PC-3 (cell line): ENCODE data around the gene EPM2A. TPM values are rescaled to one million over a fixed set of nuclear protein-coding genes. Genes with fewer than 3 reads are reported as not detected.

Experiments
- ATAC-seq: fragments of 200-7000 bp; cut with Tn5 transposase; 2 replicates; pipeline ENCODE4 v1.9.1; 2020; ENCODE audit warnings: mild to moderate bottlenecking, moderate library complexity
- BruUV-seq: library from RNA; stranded (reverse); fragments of 400-500 nt; replicated peaks from 2 replicates; lab custom pipeline; 2021; lab: Mats Ljungman, UMichigan
- CTCF ChIA-PET: fragments of 300-600 bp; sonication (Branson Sonifier 250); formaldehyde crosslinking; loops from one replicate; lab custom pipeline; 2022; ENCODE audit warnings: antibody characterized with exemption; lab: Charles Lee
- POLR2A ChIA-PET: fragments of 300-600 bp; sonication (Branson Sonifier 250); formaldehyde crosslinking; loops from one replicate; lab custom pipeline; 2022; ENCODE audit warnings: antibody characterized with exemption; ENCODE audit not compliant: unreplicated experiment; lab: Charles Lee
- DNase-seq: peaks from one replicate; pipeline ENCODE4 v3.0.0-alpha.2; 2015
- H2AFZ ChIP-seq: fragments of 300-600 bp; sonication (generic); 2 replicates; pipeline ENCODE4 v1.6.0; 2016; ENCODE audit warnings: antibody characterized with exemption, low read length
- H3F3A ChIP-seq: fragments of 300-600 bp; sonication (generic); one replicate; pipeline ENCODE4 v1.6.0; 2017; ENCODE audit warnings: antibody characterized with exemption, low read length, control low read depth, mild to moderate bottlenecking; ENCODE audit not compliant: unreplicated experiment
- H3K27ac ChIP-seq: fragments of 300-600 bp; sonication (generic); 2 replicates; pipeline ENCODE4 v1.5.1; 2016; ENCODE audit warnings: mild to moderate bottlenecking, low read length
- H3K27me3 ChIP-seq: fragments of 300-600 bp; sonication (generic); 2 replicates; pipeline ENCODE4 v1.6.1; 2016; ENCODE audit warnings: low read length, mixed read lengths
- H3K36me3 ChIP-seq: fragments of 300-600 bp; sonication (generic); 2 replicates; pipeline ENCODE4 v1.6.1; 2016; ENCODE audit warnings: low read depth, mixed run types, low read length, mixed read lengths
- H3K4me1 ChIP-seq: fragments of 300-600 bp; sonication (generic); 2 replicates; pipeline ENCODE4 v1.5.1; 2016; ENCODE audit warnings: low read length; ENCODE audit not compliant: insufficient read depth
- H3K4me2 ChIP-seq: fragments of 300-600 bp; sonication (generic); 2 replicates; pipeline ENCODE4 v1.6.0; 2016; ENCODE audit warnings: low read length
- H3K4me3 ChIP-seq: fragments of 300-600 bp; sonication (generic); 2 replicates; pipeline ENCODE4 v1.5.1; 2016; ENCODE audit warnings: mild to moderate bottlenecking, low read length, mixed read lengths
- H3K79me2 ChIP-seq: fragments of 300-600 bp; sonication (generic); 2 replicates; pipeline ENCODE4 v1.6.1; 2017; ENCODE audit warnings: low read length, mixed read lengths
- H3K9ac ChIP-seq: fragments of 300-600 bp; sonication (generic); 2 replicates; pipeline ENCODE4 v1.6.0; 2016; ENCODE audit warnings: mild to moderate bottlenecking, low read length
- H3K9me2 ChIP-seq: fragments of 300-600 bp; sonication (generic); replicated peaks from 2 replicates; pipeline ENCODE4 v1.6.1; 2016; ENCODE audit warnings: mixed run types, low read length, mixed read lengths
- H3K9me3 ChIP-seq: fragments of 300-600 bp; sonication (generic); 2 replicates; pipeline ENCODE4 v1.6.1; 2016; ENCODE audit warnings: low read length, mixed read lengths
- H4K20me1 ChIP-seq: fragments of 300-600 bp; sonication (generic); 2 replicates; pipeline ENCODE4 v1.6.1; 2016; ENCODE audit warnings: low read length, mixed read lengths
- EZH2 ChIP-seq: fragments of 300-600 bp; sonication (generic); IDR thresholded peaks from one replicate; pipeline ENCODE4 v1.6.1; 2017; ENCODE audit warnings: antibody characterized with exemption, mild to moderate bottlenecking, low read length; ENCODE audit not compliant: unreplicated experiment
- EZH2phosphoT487 ChIP-seq: fragments of 300-600 bp; sonication (generic); IDR thresholded peaks from 2 replicates; pipeline ENCODE4 v1.6.1; 2018; ENCODE audit warnings: mild to moderate bottlenecking, antibody characterized with exemption, low read length, borderline replicate concordance
- intact Hi-C: fragments of 100-400 bp; cut with micrococcal nuclease; formaldehyde crosslinking; loops from 2 replicates; pipeline ENCODE4 v1.9.0; 2023
- total RNA-seq: library from RNA; depleted of rRNA; stranded (reverse); fragments of >200 nt; gene quantifications from 2 replicates; pipeline ENCODE4 v1.2.3, GENCODE V29; 2014
- TF ChIP-seq, protein P1 (sequence below): fragments of 300-600 bp; sonication (generic); conservative IDR thresholded peaks from 2 replicates; pipeline ENCODE4 v1.5.1; 2017; ENCODE audit warnings: antibody characterized with exemption, low read depth, mild to moderate bottlenecking, low read length

EPM2A gene
- total RNA-seq, 1 experiment from 2014 or later = 2.9 TPM

DNA sequence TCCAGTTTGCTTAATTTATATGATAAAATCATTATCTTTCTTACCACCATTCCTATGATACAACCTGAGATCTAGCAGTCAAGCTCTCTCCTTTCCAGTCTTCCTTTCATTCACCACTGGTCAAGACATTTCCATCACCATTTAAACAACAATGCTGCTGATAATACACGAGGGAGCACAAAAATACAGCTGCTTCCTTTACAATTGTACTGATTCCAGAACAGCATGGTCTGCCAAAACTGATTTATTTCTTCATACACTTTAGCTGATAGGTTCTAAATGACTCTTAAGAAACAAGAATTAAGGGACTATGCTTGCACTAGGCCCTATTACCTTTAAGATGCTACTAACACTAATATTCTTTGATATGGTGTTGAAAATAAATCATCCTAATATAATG, 65.0 kb downstream of the EPM2A start:
- Histone ChIP-seq H3K36me3 (no peaks in the 10 kb centered on the region), H3K9me2 (no peaks in the 10 kb centered on the region), H3K4me3 (no peak overlapping the region), H3K27ac (peak overlapping the region; percentile 17; the same call in 1 of the 2 replicates), H3K4me2 (no peak overlapping the region), H3K79me2 (no peaks in the 10 kb centered on the region), H3K4me1 (peaks cover 13% of the 10 kb centered on the region; the same call in 1 of the 2 replicates), H2AFZ (no peak overlapping the region), H4K20me1 (no peaks in the 10 kb centered on the region), H3K9ac (no peak overlapping the region), H3K9me3 (no peaks in the 10 kb centered on the region), H3F3A (no peaks in the 10 kb centered on the region), H3K27me3 (no peaks in the 10 kb centered on the region)
- intact Hi-C loops = no loop called here
- POLR2A ChIA-PET = no interaction called here
- no peak for ATAC-seq
- DNase-seq = no peak
- CTCF ChIA-PET = no interaction called here
- TF ChIP-seq, protein P1, sequence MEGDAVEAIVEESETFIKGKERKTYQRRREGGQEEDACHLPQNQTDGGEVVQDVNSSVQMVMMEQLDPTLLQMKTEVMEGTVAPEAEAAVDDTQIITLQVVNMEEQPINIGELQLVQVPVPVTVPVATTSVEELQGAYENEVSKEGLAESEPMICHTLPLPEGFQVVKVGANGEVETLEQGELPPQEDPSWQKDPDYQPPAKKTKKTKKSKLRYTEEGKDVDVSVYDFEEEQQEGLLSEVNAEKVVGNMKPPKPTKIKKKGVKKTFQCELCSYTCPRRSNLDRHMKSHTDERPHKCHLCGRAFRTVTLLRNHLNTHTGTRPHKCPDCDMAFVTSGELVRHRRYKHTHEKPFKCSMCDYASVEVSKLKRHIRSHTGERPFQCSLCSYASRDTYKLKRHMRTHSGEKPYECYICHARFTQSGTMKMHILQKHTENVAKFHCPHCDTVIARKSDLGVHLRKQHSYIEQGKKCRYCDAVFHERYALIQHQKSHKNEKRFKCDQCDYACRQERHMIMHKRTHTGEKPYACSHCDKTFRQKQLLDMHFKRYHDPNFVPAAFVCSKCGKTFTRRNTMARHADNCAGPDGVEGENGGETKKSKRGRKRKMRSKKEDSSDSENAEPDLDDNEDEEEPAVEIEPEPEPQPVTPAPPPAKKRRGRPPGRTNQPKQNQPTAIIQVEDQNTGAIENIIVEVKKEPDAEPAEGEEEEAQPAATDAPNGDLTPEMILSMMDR = no peak
- no TSS peak for BruUV-seq

GRCh38 chr6:145669627-145670034, 65.7 kb downstream of the EPM2A start:
- H3K9me3 ChIP-seq = no peaks in the 10 kb centered on the region
- no peaks in the 10 kb centered on the region for H3F3A ChIP-seq
- no peak overlapping the region for H2AFZ ChIP-seq
- DNase-seq = peak; percentile 70
- intact Hi-C loops = no loop called here
- no peaks in the 10 kb centered on the region for H3K36me3 ChIP-seq
- peaks cover 13% of the 10 kb centered on the region; the same call in 1 of the 2 replicates for H3K4me1 ChIP-seq
- TF ChIP-seq, protein P1 = no peak
- no peak for TF ChIP-seq EZH2
- TF ChIP-seq EZH2phosphoT487 = no peak
- ChIA-PET POLR2A (no interaction called here), CTCF (no interaction called here)
- no peak overlapping the region for H3K4me3 ChIP-seq
- H3K9me2 ChIP-seq = no peaks in the 10 kb centered on the region
- ATAC-seq = peak; percentile 85
- peak overlapping the region; percentile 17; the same call in 1 of the 2 replicates for H3K27ac ChIP-seq
- H3K79me2 ChIP-seq = no peaks in the 10 kb centered on the region
- H3K4me2 ChIP-seq = peak overlapping the region; percentile 36; the same call in 1 of the 2 replicates
- no peak overlapping the region for H3K9ac ChIP-seq
- H3K27me3 ChIP-seq = no peaks in the 10 kb centered on the region
- no peaks in the 10 kb centered on the region for H4K20me1 ChIP-seq
- BruUV-seq = no TSS peak

DNA sequence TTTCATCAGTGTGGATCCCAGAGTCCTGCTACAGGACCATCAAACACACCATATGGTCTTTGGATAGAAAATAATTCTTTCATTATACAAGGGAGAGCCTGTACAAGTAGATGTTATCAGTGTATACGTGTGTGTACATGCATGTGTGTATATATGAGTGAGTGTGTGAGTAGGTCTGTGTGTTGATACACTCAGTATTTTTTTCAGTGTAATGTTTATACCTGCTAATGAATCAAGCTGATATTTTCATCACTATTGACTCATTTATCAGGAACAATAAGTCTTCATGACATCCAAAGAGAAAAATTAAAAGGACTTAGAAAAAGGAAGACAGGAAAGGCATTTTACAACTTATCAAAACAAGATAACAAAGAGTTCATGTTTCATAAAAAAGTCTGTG, 66.5 kb downstream of the EPM2A start:
- Histone ChIP-seq H3K4me2 (no peak overlapping the region), H3K9me2 (no peaks in the 10 kb centered on the region), H3K9ac (no peak overlapping the region), H3K79me2 (no peaks in the 10 kb centered on the region), H3K36me3 (no peaks in the 10 kb centered on the region), H3F3A (no peaks in the 10 kb centered on the region), H4K20me1 (no peaks in the 10 kb centered on the region), H3K27ac (no peak overlapping the region), H3K9me3 (no peaks in the 10 kb centered on the region), H3K4me1 (peaks cover 13% of the 10 kb centered on the region; the same call in 1 of the 2 replicates), H3K27me3 (no peaks in the 10 kb centered on the region), H2AFZ (no peak overlapping the region), H3K4me3 (no peak overlapping the region)
- TF ChIP-seq EZH2 (no peak), EZH2phosphoT487 (no peak)
- TF ChIP-seq, protein P1 = no peak
- ATAC-seq (no peak), DNase-seq (no peak)
- CTCF ChIA-PET = no interaction called here
- intact Hi-C loops = no loop called here
- BruUV-seq = no TSS peak
- POLR2A ChIA-PET = no interaction called here
